Inferior parietal cortex (tissue), 1 donor: ENCODE measurements around the gene POU2AF1.

Experiments
- DNase-seq: peaks from one replicate; pipeline ENCODE4 v3.0.0-alpha.2; 2016; ENCODE audit errors: extremely low spot score

The POU2AF1 gene

GRCh38 chr11:111378861-111379601 is at the start of gene POU2AF1:
Gene POU2AF1 (minus strand): TSS chr11:111379275. CDS start chr11:111379177, 98 bp downstream.
- no peak for DNase-seq

- no peak for DNase-seq
These were observed 49.2 kb upstream of the POU2AF1 start for GRCh38 chr11:111428113-111428876.

GRCh38 chr11:111427471-111427912 is 48.4 kb upstream of the POU2AF1 start:
- DNase-seq = no peak

GRCh38 chr11:111426617-111427016 is 47.5 kb upstream of the POU2AF1 start:
- DNase-seq = no peak

- no peak for DNase-seq
These were observed 44.2 kb upstream of the POU2AF1 start for GRCh38 chr11:111423250-111423615.

- peak; percentile 59 for DNase-seq
These were observed 43.6 kb upstream of the POU2AF1 start for GRCh38 chr11:111422494-111423249.

GRCh38 chr11:111421251-111421650 is 42.2 kb upstream of the POU2AF1 start:
- no peak for DNase-seq

GRCh38 chr11:111419641-111420327 is 40.7 kb upstream of the POU2AF1 start:
- DNase-seq = peak; percentile 62

GRCh38 chr11:111419181-111419580 is 40.1 kb upstream of the POU2AF1 start:
- no peak for DNase-seq

- no peak for DNase-seq
These were observed 39.3 kb upstream of the POU2AF1 start for GRCh38 chr11:111418436-111418787.

GRCh38 chr11:111417766-111418435 is 38.8 kb upstream of the POU2AF1 start:
- DNase-seq = no peak

GRCh38 chr11:111417011-111417765 is 38.1 kb upstream of the POU2AF1 start:
- DNase-seq = no peak

GRCh38 chr11:111416231-111416960 is 37.3 kb upstream of the POU2AF1 start:
- no peak for DNase-seq

GRCh38 chr11:111414936-111415335 is 35.9 kb upstream of the POU2AF1 start:
- no peak for DNase-seq

- DNase-seq = no peak
These were observed 35.3 kb upstream of the POU2AF1 start for GRCh38 chr11:111414267-111414931.

- DNase-seq = no peak
These were observed 34.8 kb upstream of the POU2AF1 start for GRCh38 chr11:111413849-111414248.

- DNase-seq = no peak
These were observed 33.2 kb upstream of the POU2AF1 start for GRCh38 chr11:111412293-111412692.

GRCh38 chr11:111411456-111411855 is 32.4 kb upstream of the POU2AF1 start:
- DNase-seq = no peak

GRCh38 chr11:111410951-111411350 is 31.9 kb upstream of the POU2AF1 start:
- no peak for DNase-seq
